Mesothelial cell of epicardium (in vitro differentiated cells): ENCODE results near the gene CDH12. TPM values are rescaled to one million over a fixed set of nuclear protein-coding genes. Genes with fewer than 3 reads are reported as not detected.
"Not testable (repeated sequence)": the region's sequence is repeated elsewhere in the genome, so short reads cannot be mapped to it uniquely, and the experiment has no call there.

Source experiments
- DNase-seq, 2 experiments: peaks; one replicate each; pipeline ENCODE4 v3.0.0; 2021; ENCODE audit warnings: low spot score in 2 of 2; ENCODE audit not compliant: unreplicated experiment in 2 of 2
- H3K27ac Mint-ChIP-seq: 2 replicates; pipeline ENCODE4 v1.8.0; 2021; ENCODE audit warnings: mixed read lengths
- H3K27me3 Mint-ChIP-seq: 2 replicates; pipeline ENCODE4 v1.8.0; 2021; ENCODE audit warnings: low read depth, mixed read lengths
- H3K36me3 Mint-ChIP-seq: 2 replicates; pipeline ENCODE4 v1.8.0; 2021; ENCODE audit warnings: mixed read lengths
- H3K4me1 Mint-ChIP-seq: 2 replicates; pipeline ENCODE4 v1.8.0; 2021; ENCODE audit warnings: mixed read lengths
- H3K4me3 Mint-ChIP-seq: 2 replicates; pipeline ENCODE4 v1.8.0; 2021; ENCODE audit warnings: mild to moderate bottlenecking, moderate library complexity, mixed read lengths
- H3K9me3 Mint-ChIP-seq: 2 replicates; pipeline ENCODE4 v1.8.0; 2021; ENCODE audit warnings: mixed read lengths
- total RNA-seq: library from RNA; stranded (reverse); gene quantifications from 3 replicates; pipeline ENCODE4 v1.2.1, GENCODE V29; 2021
- TF ChIP-seq, protein P1 (sequence below): fragments of 200-600 bp; sonication (generic); IDR thresholded peaks from one replicate; pipeline ENCODE4 v1.5.0; 2021; ENCODE audit warnings: antibody characterized with exemption; ENCODE audit not compliant: unreplicated experiment

CDH12 gene
- total RNA-seq, 1 donor from 2014 or later: 1.6 TPM

- Mint-ChIP-seq H3K4me3 (no peak overlapping the region), H3K27ac (no peak overlapping the region), H3K9me3 (peaks cover 17% of the 10 kb centered on the region), H3K36me3 (no peaks in the 10 kb centered on the region), H3K4me1 (no peaks in the 10 kb centered on the region), H3K27me3 (peaks cover 3% of the 10 kb centered on the region)
- TF ChIP-seq, protein P1, sequence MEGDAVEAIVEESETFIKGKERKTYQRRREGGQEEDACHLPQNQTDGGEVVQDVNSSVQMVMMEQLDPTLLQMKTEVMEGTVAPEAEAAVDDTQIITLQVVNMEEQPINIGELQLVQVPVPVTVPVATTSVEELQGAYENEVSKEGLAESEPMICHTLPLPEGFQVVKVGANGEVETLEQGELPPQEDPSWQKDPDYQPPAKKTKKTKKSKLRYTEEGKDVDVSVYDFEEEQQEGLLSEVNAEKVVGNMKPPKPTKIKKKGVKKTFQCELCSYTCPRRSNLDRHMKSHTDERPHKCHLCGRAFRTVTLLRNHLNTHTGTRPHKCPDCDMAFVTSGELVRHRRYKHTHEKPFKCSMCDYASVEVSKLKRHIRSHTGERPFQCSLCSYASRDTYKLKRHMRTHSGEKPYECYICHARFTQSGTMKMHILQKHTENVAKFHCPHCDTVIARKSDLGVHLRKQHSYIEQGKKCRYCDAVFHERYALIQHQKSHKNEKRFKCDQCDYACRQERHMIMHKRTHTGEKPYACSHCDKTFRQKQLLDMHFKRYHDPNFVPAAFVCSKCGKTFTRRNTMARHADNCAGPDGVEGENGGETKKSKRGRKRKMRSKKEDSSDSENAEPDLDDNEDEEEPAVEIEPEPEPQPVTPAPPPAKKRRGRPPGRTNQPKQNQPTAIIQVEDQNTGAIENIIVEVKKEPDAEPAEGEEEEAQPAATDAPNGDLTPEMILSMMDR: no peak
- no peak for DNase-seq
Measured at GRCh38 chr5:22776285-22776684, 76.9 kb downstream of the CDH12 start.

DNA sequence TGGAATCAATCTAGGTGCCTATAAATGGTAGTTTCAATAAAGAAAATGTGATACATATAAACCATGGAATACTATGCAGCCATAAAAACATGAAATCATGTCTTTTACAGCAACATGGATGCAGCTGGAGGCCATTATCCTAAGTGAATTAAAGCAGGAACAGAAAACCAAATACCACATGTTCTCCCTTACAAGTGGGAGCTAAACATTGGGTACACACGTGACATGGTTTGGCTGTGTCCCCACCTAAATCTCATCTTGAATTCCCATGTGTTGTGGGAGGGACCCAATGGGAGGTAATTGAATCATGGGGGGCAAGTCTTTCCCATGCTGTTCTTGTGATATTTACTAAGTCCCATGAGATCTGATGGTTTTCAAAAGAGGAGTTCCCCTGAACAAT lies 78.9 kb downstream of the CDH12 start:
- not testable (repeated sequence) for H3K27me3 Mint-ChIP-seq, H3K4me1 Mint-ChIP-seq, H3K27ac Mint-ChIP-seq, H3K36me3 Mint-ChIP-seq, DNase-seq, H3K4me3 Mint-ChIP-seq
- H3K9me3 Mint-ChIP-seq: peaks cover 17% of the 10 kb centered on the region

DNA sequence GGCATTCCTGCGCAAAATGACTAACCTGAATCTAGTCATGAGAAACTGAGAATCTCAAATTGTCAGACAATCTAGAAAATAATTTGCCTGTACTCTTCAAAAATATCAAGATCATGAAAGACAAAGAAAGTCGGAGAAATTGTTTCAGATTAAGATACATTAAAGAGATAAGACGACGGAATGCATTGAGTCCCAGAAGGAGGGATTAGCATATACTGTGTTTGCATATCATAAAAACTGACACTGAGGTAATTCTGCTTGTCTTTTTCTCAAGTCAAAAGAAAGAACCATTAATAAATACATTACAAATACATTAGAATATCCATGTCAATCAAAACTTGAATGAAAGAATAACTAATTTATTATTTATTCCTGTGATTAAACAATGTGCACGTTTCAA lies 88.4 kb downstream of the CDH12 start:
- no peaks in the 10 kb centered on the region for H3K36me3 Mint-ChIP-seq
- no peak overlapping the region for H3K27ac Mint-ChIP-seq
- H3K9me3 Mint-ChIP-seq: no peaks in the 10 kb centered on the region
- H3K4me3 Mint-ChIP-seq: no peak overlapping the region
- TF ChIP-seq, protein P1: no peak
- H3K4me1 Mint-ChIP-seq: peaks cover 6% of the 10 kb centered on the region
- H3K27me3 Mint-ChIP-seq: peaks cover 16% of the 10 kb centered on the region
- DNase-seq: no peak

- H3K27ac Mint-ChIP-seq: no peak overlapping the region
Measured at GRCh38 chr5:22757776-22758175, 95.4 kb downstream of the CDH12 start.

DNA sequence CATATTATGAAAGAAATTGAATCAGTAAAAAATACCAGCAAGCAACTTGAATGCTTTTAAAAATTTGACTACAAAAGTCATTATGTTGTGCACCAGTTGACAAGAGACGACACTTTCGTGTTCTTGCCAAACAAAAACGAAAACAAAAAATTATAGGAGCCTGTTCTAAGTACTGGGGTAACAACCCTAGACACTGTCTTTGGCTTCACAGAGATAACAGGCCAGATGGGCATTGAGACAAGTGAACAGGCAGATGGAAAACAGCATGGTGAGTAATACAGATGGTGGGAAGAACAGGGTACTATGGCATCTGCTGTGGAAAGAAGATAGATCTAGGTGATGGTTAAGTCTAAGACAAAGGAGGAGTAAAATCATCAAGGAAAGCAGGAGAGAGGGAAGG lies 99.0 kb downstream of the CDH12 start:
- Mint-ChIP-seq H3K4me1 (no peaks in the 10 kb centered on the region), H3K27me3 (peaks cover 22% of the 10 kb centered on the region), H3K4me3 (no peak overlapping the region), H3K36me3 (no peaks in the 10 kb centered on the region), H3K9me3 (no peaks in the 10 kb centered on the region), H3K27ac (no peak overlapping the region)
- DNase-seq: no peak
- TF ChIP-seq, protein P1: no peak

More at GRCh38 chr5:22757776-22758175, 95.4 kb downstream of the CDH12 start:
- peaks cover 32% of the 10 kb centered on the region for H3K27me3 Mint-ChIP-seq
- peaks cover 5% of the 10 kb centered on the region for H3K4me1 Mint-ChIP-seq
- no peak for DNase-seq
- TF ChIP-seq, protein P1: no peak
- no peak overlapping the region for H3K4me3 Mint-ChIP-seq
- H3K36me3 Mint-ChIP-seq: no peaks in the 10 kb centered on the region
- no peaks in the 10 kb centered on the region for H3K9me3 Mint-ChIP-seq

GRCh38 chr5:22751536-22751935 lies 101.6 kb downstream of the CDH12 start:
- Mint-ChIP-seq H3K36me3 (no peaks in the 10 kb centered on the region), H3K4me3 (no peak overlapping the region), H3K27me3 (peaks cover 3% of the 10 kb centered on the region), H3K4me1 (no peaks in the 10 kb centered on the region), H3K9me3 (no peaks in the 10 kb centered on the region), H3K27ac (no peak overlapping the region)
- DNase-seq: no peak
- TF ChIP-seq, protein P1: no peak
